ENCODE measurements around the gene ADCY2.

The ADCY2 gene

GRCh38 chr5:7391814-7392692 lies 3.9 kb upstream of the ADCY2 start:
- peak; percentile 82 for ATAC-seq
- TF ChIP-seq ZNF565 (CRISPR knock-in tag; conservative IDR thresholded peaks at IDR 0.05; ENCODE audit: low read depth) (no peak), CSRNP3 (CRISPR knock-in tag; IDR thresholded peaks at IDR 0.05) (no peak), ZFP30 (CRISPR knock-in tag; IDR thresholded peaks at IDR 0.05) (no peak), ZFP3 (CRISPR knock-in tag; IDR thresholded peaks at IDR 0.05) (no peak), ZNF8 (CRISPR knock-in tag; IDR thresholded peaks at IDR 0.05) (no peak), SNAI2 (CRISPR knock-in tag; IDR thresholded peaks at IDR 0.05) (no peak), BACH2 (CRISPR knock-in tag; IDR thresholded peaks at IDR 0.05; ENCODE audit: borderline replicate concordance) (no peak), PPARA (CRISPR knock-in tag; IDR thresholded peaks at IDR 0.05; ENCODE audit: borderline replicate concordance) (no peak), GLIS3 (CRISPR knock-in tag; IDR thresholded peaks at IDR 0.05) (no peak), ISL1 (CRISPR knock-in tag; IDR thresholded peaks at IDR 0.05) (no peak), CSDC2 (CRISPR knock-in tag; IDR thresholded peaks at IDR 0.05) (no peak), TSHZ2 (CRISPR knock-in tag; IDR thresholded peaks at IDR 0.05) (no peak), ZNF70 (CRISPR knock-in tag; IDR thresholded peaks at IDR 0.05) (no peak), ARNTL (CRISPR knock-in tag; IDR thresholded peaks at IDR 0.05; ENCODE audit: borderline replicate concordance, low read depth) (no peak), OSR1 (CRISPR knock-in tag; IDR thresholded peaks at IDR 0.05) (no peak), RARB (CRISPR knock-in tag; IDR thresholded peaks at IDR 0.05) (no peak), POU6F1 (CRISPR knock-in tag; IDR thresholded peaks at IDR 0.05; ENCODE audit: borderline replicate concordance, low read depth) (no peak), TCF4 (CRISPR knock-in tag; IDR thresholded peaks at IDR 0.05; ENCODE audit: borderline replicate concordance) (no peak), PATZ1 (CRISPR knock-in tag; IDR thresholded peaks at IDR 0.05; ENCODE audit: borderline replicate concordance) (no peak)

GRCh38 chr5:7392693-7393024 lies 3.3 kb upstream of the ADCY2 start:
- no peak for ATAC-seq
- TF ChIP-seq RARB (CRISPR knock-in tag; IDR thresholded peaks at IDR 0.05) (no peak), CSRNP3 (CRISPR knock-in tag; IDR thresholded peaks at IDR 0.05) (no peak), PATZ1 (CRISPR knock-in tag; IDR thresholded peaks at IDR 0.05; ENCODE audit: borderline replicate concordance) (no peak), OSR1 (CRISPR knock-in tag; IDR thresholded peaks at IDR 0.05) (no peak), TOX (CRISPR knock-in tag; IDR thresholded peaks at IDR 0.05; ENCODE audit: borderline replicate concordance) (no peak), ISL1 (CRISPR knock-in tag; IDR thresholded peaks at IDR 0.05) (no peak), CSDC2 (CRISPR knock-in tag; IDR thresholded peaks at IDR 0.05) (no peak), ARNTL (CRISPR knock-in tag; IDR thresholded peaks at IDR 0.05; ENCODE audit: borderline replicate concordance, low read depth) (no peak), CREB5 (CRISPR knock-in tag; IDR thresholded peaks at IDR 0.05; ENCODE audit: low read depth) (no peak)

Data from SK-N-SH treated with all-trans-retinoic acid at 6 μM for 48 hours (cell line).